Psoas muscle (tissue), 8 donors: ENCODE results near the gene EPB41L1. TPM values are rescaled to one million over a fixed set of nuclear protein-coding genes. Genes with fewer than 3 reads are reported as not detected.

ENCODE experiments used
- ATAC-seq, 4 donors: fragments of 200-7000 bp; cut with Tn5 transposase; one replicate each; pipeline ENCODE4 v1.9.1; 2020; ENCODE audit warnings: moderate library complexity in 3 of 4, mild to moderate bottlenecking in 2 of 4
- DNase-seq, 2 donors: peaks; one replicate each; pipeline ENCODE4 v3.0.0-alpha.2; 2020
- H3K27ac ChIP-seq: fragments of 200-600 bp; one replicate; pipeline ENCODE4 v1.8.0; 2022
- H3K27me3 ChIP-seq, 3 donors: fragments of 200-600 bp in 1 of 3; one replicate each; pipeline versions ENCODE4 v1.6.1 to v1.8.0; 2013 to 2022; ENCODE audit warnings: low read length in 2 of 3, mild to moderate bottlenecking in 2 of 3, moderate library complexity in 1 of 3; ENCODE audit not compliant: insufficient read depth in 3 of 3
- H3K36me3 ChIP-seq, 2 donors: fragments of 200-600 bp in 1 of 2; one replicate each; pipeline versions ENCODE4 v1.6.1 to v1.8.0; 2013 to 2022; ENCODE audit warnings: low read depth in 1 of 2, mild to moderate bottlenecking in 1 of 2, moderate library complexity in 1 of 2; ENCODE audit not compliant: insufficient read depth in 1 of 2
- H3K4me1 ChIP-seq: fragments of 200-600 bp; one replicate; pipeline ENCODE4 v1.8.0; 2022
- H3K4me3 ChIP-seq: fragments of 200-600 bp; one replicate; pipeline ENCODE4 v1.8.0; 2022; ENCODE audit warnings: mild to moderate bottlenecking
- H3K9me3 ChIP-seq: fragments of 200-600 bp; one replicate; pipeline ENCODE4 v1.8.0; 2022
- CTCF ChIP-seq: fragments of 200-600 bp; IDR thresholded peaks from one replicate; pipeline ENCODE4 v1.8.0; 2022; ENCODE audit warnings: antibody characterized with exemption
- WGBS, 3 donors: extraction: QIAGEN DNeasy Blood & Tissue Kit; methylation state at CpG; one replicate each; pipeline versions ENCODE4 v1.1.6 to v1.1.7; 2013; 5-methylcytosine and 5-hydroxymethylcytosine counted together
- intact Hi-C, 2 donors: fragments of 100-400 bp; cut with DNase I; formaldehyde crosslinking; loops; one replicate each; pipeline versions ENCODE4 v1.11.0 to v1.14.2; 2022
- polyA plus RNA-seq, 3 donors: library from polyadenylated mRNA; stranded (reverse); fragments of 200-250 nt; gene quantifications; one replicate each; pipeline ENCODE4 v1.2.3, GENCODE V29; 2013
- total RNA-seq, 4 donors: library from RNA; stranded (reverse); fragmentation: NEBNext Ultra II Directional in 2 of 4; extraction: Animal tissue kit (Norgen Biotek cat#: 25700) in 2 of 4; gene quantifications; one replicate each; pipeline versions ENCODE4 v1.2.1 to v1.2.4, GENCODE V29; 2021 to 2023
- donor health status: healthy with polysubstance abuse.
- donor health status: DM: no; HTN: no; CAD: no; lungs with moderate emphysema.
- donor health status: Bipolar disorder and iron deficiency.
- donor health status: healthy.
- donor health status: DM: yes; HTN: yes; CAD: no.
- donor health status: DM: no; HTN: no; CAD: no.
- donor health status: DM: no; HTN: no; CAD: no.
- donor health status: DM: yes; HTN: yes; CAD: no.

Gene EPB41L1
- total and polyA plus RNA-seq, 7 donors, result 4.2 to 24.1 (median 9.1) TPM

- Histone ChIP-seq H3K27ac (no peak overlapping the region), H3K4me3 (no peak overlapping the region), H3K9me3 (no peaks in the 10 kb centered on the region), H3K36me3 (peaks cover 0 to 5% of the 10 kb centered on the region in 2 donors), H3K4me1 (no peaks in the 10 kb centered on the region), H3K27me3 (no peaks in the 10 kb centered on the region)
- WGBS, 3 donors, result 88 to 91% (median 91%) methylated on average over 10 of the region's 10 CpGs
- no peak for DNase-seq
- intact Hi-C loops, result no loop called here
- ATAC-seq, result no peak
- TF ChIP-seq CTCF, result no peak
These were observed 39.6 kb downstream of the EPB41L1 start for GRCh38 chr20:36193977-36194712.

GRCh38 chr20:36196676-36197075, 42.1 kb downstream of the EPB41L1 start:
- Histone ChIP-seq H3K27ac (no peak overlapping the region), H3K4me3 (no peak overlapping the region), H3K36me3 (no peaks in the 10 kb centered on the region), H3K9me3 (no peaks in the 10 kb centered on the region), H3K27me3 (no peaks in the 10 kb centered on the region), H3K4me1 (no peaks in the 10 kb centered on the region)
- DNase-seq, result no peak
- WGBS, 3 donors, result 56 to 74% (median 67%) methylated on average over 2 of the region's 2 CpGs
- no peak for TF ChIP-seq CTCF
- no peak for ATAC-seq
- intact Hi-C loops, result loop anchor here in 1 of 2 donors (5.0 kb wide), 1 partner anchor 39 kb away; no protein-coding TSS in a partner anchor

- intact Hi-C loops, result loop anchor here in 1 of 2 donors (5.0 kb wide), 1 partner anchor 40 kb away; no protein-coding TSS in a partner anchor
- no peak for TF ChIP-seq CTCF
- no peak for DNase-seq
These were observed 42.7 kb downstream of the EPB41L1 start for GRCh38 chr20:36197271-36197670.

GRCh38 chr20:36199345-36200257, 45.1 kb downstream of the EPB41L1 start:
- H3K27me3 ChIP-seq, result no peaks in the 10 kb centered on the region
- ATAC-seq, result peak; percentile 84 to 92 (median 86)
- H3K4me3 ChIP-seq, result no peak overlapping the region
- H3K36me3 ChIP-seq, result no peaks in the 10 kb centered on the region
- peak; percentile 94 for TF ChIP-seq CTCF
- peak; percentile 75 to 81 for DNase-seq
- intact Hi-C loops, result loop anchor here (2.0 to 10.0 kb wide), 3 partner anchors 42 to 395 kb away; no protein-coding TSS in a partner anchor
- H3K9me3 ChIP-seq, result no peaks in the 10 kb centered on the region
- H3K4me1 ChIP-seq, result no peaks in the 10 kb centered on the region
- no peak overlapping the region for H3K27ac ChIP-seq
- WGBS, 3 donors, result 52 to 55% (median 53%) methylated on average over 6 of the region's 6 CpGs

More at GRCh38 chr20:36197271-36197670, 42.7 kb downstream of the EPB41L1 start:
- ATAC-seq, result no peak
- no peaks in the 10 kb centered on the region for H3K27me3 ChIP-seq
- H3K9me3 ChIP-seq, result no peaks in the 10 kb centered on the region
- no peaks in the 10 kb centered on the region for H3K4me1 ChIP-seq
- no peaks in the 10 kb centered on the region for H3K36me3 ChIP-seq
- H3K27ac ChIP-seq, result no peak overlapping the region
- 84 to 100% (median 96%) methylated on average over 2 of the region's 2 CpGs for WGBS, 3 donors
- H3K4me3 ChIP-seq, result no peak overlapping the region
